HG03571 (cell line): ENCODE data around the gene PLEKHG4B.
"Not testable (repeated sequence)": the region's sequence is repeated elsewhere in the genome, so short reads cannot be mapped to it uniquely, and the experiment has no call there.

Experiments
- ATAC-seq: cut with Tn5 transposase; IDR thresholded peaks from one replicate; pipeline ENCODE4 v1.9.1; 2021; ENCODE audit not compliant: unreplicated experiment

PLEKHG4B gene

GRCh38 chr5:93221-93980 is 1.4 kb downstream of the PLEKHG4B start:
- ATAC-seq: no peak

- ATAC-seq: no peak
These were observed 2.3 kb downstream of the PLEKHG4B start for GRCh38 chr5:94113-94892.

GRCh38 chr5:95241-95980 is 3.4 kb downstream of the PLEKHG4B start:
- ATAC-seq: no peak

GRCh38 chr5:96976-97660 is 5.2 kb downstream of the PLEKHG4B start:
- ATAC-seq: no peak

- ATAC-seq: no peak
These were observed 7.8 kb downstream of the PLEKHG4B start for GRCh38 chr5:99815-100214.

GRCh38 chr5:102411-103043 is 10.6 kb downstream of the PLEKHG4B start:
- ATAC-seq: no peak

- not testable (repeated sequence) for ATAC-seq
These were observed 12.1 kb downstream of the PLEKHG4B start for GRCh38 chr5:104106-104505.

GRCh38 chr5:104778-105296 is 12.9 kb downstream of the PLEKHG4B start:
- no peak for ATAC-seq

- no peak for ATAC-seq
These were observed 13.6 kb downstream of the PLEKHG4B start for GRCh38 chr5:105504-106070.

- ATAC-seq: no peak
These were observed 14.6 kb downstream of the PLEKHG4B start for GRCh38 chr5:106587-106986.

- ATAC-seq: no peak
These were observed 15.6 kb downstream of the PLEKHG4B start for GRCh38 chr5:107526-107925.

GRCh38 chr5:109826-110225 is 17.9 kb downstream of the PLEKHG4B start:
- ATAC-seq: no peak

- no peak for ATAC-seq
These were observed 18.4 kb downstream of the PLEKHG4B start for GRCh38 chr5:110270-110888.

GRCh38 chr5:111171-111570 is 19.2 kb downstream of the PLEKHG4B start:
- no peak for ATAC-seq

- no peak for ATAC-seq
These were observed 27.6 kb downstream of the PLEKHG4B start for GRCh38 chr5:119486-120097.

- ATAC-seq: no peak
These were observed 29.5 kb downstream of the PLEKHG4B start for GRCh38 chr5:121432-121831.

- ATAC-seq: no peak
These were observed 33.8 kb downstream of the PLEKHG4B start for GRCh38 chr5:125815-126214.

- no peak for ATAC-seq
These were observed 34.8 kb downstream of the PLEKHG4B start for GRCh38 chr5:126806-127205.

- no peak for ATAC-seq
These were observed 35.9 kb downstream of the PLEKHG4B start for GRCh38 chr5:127886-128285.
